ENCODE results near the gene MPI.

DNA sequence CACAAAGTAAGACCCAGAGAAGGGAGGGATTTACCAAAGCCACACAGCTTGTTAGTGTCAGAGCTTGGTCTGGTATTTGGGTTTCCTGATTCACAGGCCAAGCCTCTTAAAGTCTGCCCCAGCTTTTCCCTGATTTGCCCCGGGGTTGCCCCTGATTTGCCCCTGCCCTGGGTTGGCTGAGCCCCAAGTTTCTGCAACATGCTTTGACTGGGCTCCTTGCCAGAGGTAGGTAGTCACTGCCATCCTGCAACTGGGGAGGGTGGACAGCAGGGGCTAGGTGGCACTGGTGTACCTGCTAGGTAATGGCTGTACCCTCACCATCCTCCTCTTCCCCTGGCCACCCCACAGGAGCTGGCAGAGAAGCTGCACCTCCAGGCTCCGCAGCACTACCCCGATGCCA is 2.5 kb downstream of the MPI start:
- TF ChIP-seq CHD1 (IDR thresholded peaks at IDR 0.05; ENCODE audit: low read depth, low read length): no peak
- TF ChIP-seq, protein P1, sequence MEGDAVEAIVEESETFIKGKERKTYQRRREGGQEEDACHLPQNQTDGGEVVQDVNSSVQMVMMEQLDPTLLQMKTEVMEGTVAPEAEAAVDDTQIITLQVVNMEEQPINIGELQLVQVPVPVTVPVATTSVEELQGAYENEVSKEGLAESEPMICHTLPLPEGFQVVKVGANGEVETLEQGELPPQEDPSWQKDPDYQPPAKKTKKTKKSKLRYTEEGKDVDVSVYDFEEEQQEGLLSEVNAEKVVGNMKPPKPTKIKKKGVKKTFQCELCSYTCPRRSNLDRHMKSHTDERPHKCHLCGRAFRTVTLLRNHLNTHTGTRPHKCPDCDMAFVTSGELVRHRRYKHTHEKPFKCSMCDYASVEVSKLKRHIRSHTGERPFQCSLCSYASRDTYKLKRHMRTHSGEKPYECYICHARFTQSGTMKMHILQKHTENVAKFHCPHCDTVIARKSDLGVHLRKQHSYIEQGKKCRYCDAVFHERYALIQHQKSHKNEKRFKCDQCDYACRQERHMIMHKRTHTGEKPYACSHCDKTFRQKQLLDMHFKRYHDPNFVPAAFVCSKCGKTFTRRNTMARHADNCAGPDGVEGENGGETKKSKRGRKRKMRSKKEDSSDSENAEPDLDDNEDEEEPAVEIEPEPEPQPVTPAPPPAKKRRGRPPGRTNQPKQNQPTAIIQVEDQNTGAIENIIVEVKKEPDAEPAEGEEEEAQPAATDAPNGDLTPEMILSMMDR (IDR thresholded peaks at IDR 0.05; ENCODE audit: control extremely low read depth in 1 of 3, insufficient read depth in 1 of 3, low read depth in 1 of 3, low read length in 3 of 3): no peak
- TF ChIP-seq EP300 (IDR thresholded peaks at IDR 0.05; ENCODE audit: borderline replicate concordance in 1 of 2, low read depth in 2 of 2, low read length in 2 of 2): no peak
- no peak for TF ChIP-seq PHF8 (conservative IDR thresholded peaks at IDR 0.05; ENCODE audit: low read depth, low read length)
